AG10803 (cell line): ENCODE measurements around the gene ZSCAN29.
A peak's percentile ranks its signal among the peaks of the same experiment; 100 is the strongest.
"Not testable (repeated sequence)": the region's sequence is repeated elsewhere in the genome, so short reads cannot be mapped to it uniquely, and the experiment has no call there.

ENCODE experiments used
- DNase-seq: peaks from one replicate; pipeline ENCODE4 v3.0.0; 2010; ENCODE audit warnings: low read depth
- H3K4me3 ChIP-seq: 2 replicates; pipeline ENCODE4 v1.5.1; 2011; ENCODE audit warnings: mild to moderate bottlenecking, low read length, control low read depth
- CTCF ChIP-seq: conservative IDR thresholded peaks from 2 replicates; pipeline ENCODE4 v1.5.1; 2011; ENCODE audit warnings: mild to moderate bottlenecking, low read length, control low read depth, inconsistent platforms

The ZSCAN29 gene

GRCh38 chr15:43406808-43407207, 36.0 kb upstream of the ZSCAN29 start:
- no peak for TF ChIP-seq CTCF
- H3K4me3 ChIP-seq = no peak overlapping the region
- DNase-seq = no peak

GRCh38 chr15:43406189-43406588, 35.3 kb upstream of the ZSCAN29 start:
- DNase-seq = peak; percentile 39
- no peak for TF ChIP-seq CTCF

GRCh38 chr15:43404130-43404529, 33.3 kb upstream of the ZSCAN29 start:
- TF ChIP-seq CTCF = no peak
- no peak for DNase-seq
- no peak overlapping the region for H3K4me3 ChIP-seq

More at GRCh38 chr15:43406189-43406588, 35.3 kb upstream of the ZSCAN29 start:
- H3K4me3 ChIP-seq = no peak overlapping the region

GRCh38 chr15:43403616-43404015, 32.8 kb upstream of the ZSCAN29 start:
- no peak overlapping the region for H3K4me3 ChIP-seq
- no peak for DNase-seq
- no peak for TF ChIP-seq CTCF

GRCh38 chr15:43402255-43402654, 31.4 kb upstream of the ZSCAN29 start:
- TF ChIP-seq CTCF = no peak
- no peak overlapping the region for H3K4me3 ChIP-seq
- DNase-seq = no peak

GRCh38 chr15:43393592-43393991, 22.7 kb upstream of the ZSCAN29 start:
- not testable (repeated sequence) for H3K4me3 ChIP-seq

GRCh38 chr15:43390723-43391122, 19.9 kb upstream of the ZSCAN29 start:
- H3K4me3 ChIP-seq = no peak overlapping the region
- TF ChIP-seq CTCF = no peak
- peak; percentile 21 for DNase-seq

More at GRCh38 chr15:43393592-43393991, 22.7 kb upstream of the ZSCAN29 start:
- not testable (repeated sequence) for DNase-seq

GRCh38 chr15:43383070-43383469, 12.2 kb upstream of the ZSCAN29 start:
- DNase-seq = peak; percentile 19
- TF ChIP-seq CTCF = no peak
- no peak overlapping the region for H3K4me3 ChIP-seq
